Measurements from ENCODE around the gene NOL9. TPM values are rescaled to one million over a fixed set of nuclear protein-coding genes. Genes with fewer than 3 reads are reported as not detected.

NOL9 gene
- total and polyA plus RNA-seq, 2 donors (not counting 3 experiments of a cell fraction or from before 2014, with no cell fraction given): 14.1 to 42.9 TPM

DNA sequence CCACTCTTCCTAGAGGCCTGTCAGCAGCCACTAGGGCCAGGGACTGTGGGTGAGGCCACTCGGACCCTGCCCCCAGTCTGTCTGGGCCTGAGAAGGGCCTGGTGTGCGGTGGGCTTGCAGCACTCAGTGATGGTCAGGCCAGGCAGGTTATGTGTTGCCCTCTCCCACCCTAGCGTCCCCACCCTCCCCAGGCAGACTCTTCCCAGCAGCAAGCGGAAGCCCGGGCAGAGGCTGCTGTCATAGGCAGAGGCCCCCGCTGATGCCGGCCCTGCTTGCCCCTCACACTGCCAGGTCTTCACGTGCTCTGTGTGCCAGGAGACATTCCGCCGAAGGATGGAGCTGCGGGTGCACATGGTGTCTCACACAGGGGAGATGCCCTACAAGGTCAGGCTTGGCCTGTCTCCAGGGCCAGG is 32.1 kb upstream of the NOL9 start:
- Histone ChIP-seq H3K27ac (ENCODE audit: insufficient read depth, low read depth, low read length) (no peak overlapping the region), H3K27me3 (ENCODE audit: control insufficient read depth in 2 of 2, insufficient read depth in 2 of 2, low read length in 2 of 2) (no peaks in the 10 kb centered on the region), H3K4me3 (replicated peaks in 1 of 3; ENCODE audit: insufficient read depth in 1 of 3, low read depth in 1 of 3, low read length in 3 of 3) (no peak overlapping the region), H3K9ac (replicated peaks; ENCODE audit: extremely low read depth, insufficient read depth, low read length) (no peak overlapping the region), H4K20me1 (replicated peaks; ENCODE audit: control insufficient read depth, extremely low read depth, insufficient read depth, low read length) (no peaks in the 10 kb centered on the region), H3K4me2 (ENCODE audit: insufficient read depth, low read length) (no peak overlapping the region), H3K9me1 (replicated peaks; ENCODE audit: control insufficient read depth, extremely low read depth, insufficient read depth, low read length) (no peaks in the 10 kb centered on the region), H3K9me3 (replicated peaks; ENCODE audit: control insufficient read depth, insufficient read depth, low read length) (no peaks in the 10 kb centered on the region), H3K79me2 (ENCODE audit: control insufficient read depth, insufficient read depth, low read length) (peaks cover 2% of the 10 kb centered on the region), H3K4me1 (ENCODE audit: control insufficient read depth, extremely low read depth, insufficient read depth, low read length) (no peaks in the 10 kb centered on the region), H3K36me3 (ENCODE audit: control insufficient read depth in 2 of 2, extremely low read depth in 1 of 2, insufficient read depth in 2 of 2, low read length in 2 of 2) (peaks cover 0 to 14% of the 10 kb centered on the region in 2 experiments), H2AFZ (ENCODE audit: low read depth, low read length) (no peak overlapping the region)
- CTCF ChIA-PET: no interaction called here
- POLR2A ChIA-PET: no interaction called here
- DNase-seq (ENCODE audit: low read depth, low spot score) (no peak), FAIRE-seq (no peak)
- no TSS peak for BruUV-seq (replicated peaks)
- intact Hi-C loops (cut with micrococcal nuclease) (no loop called here), dilution Hi-C loops (cut with MboI; ENCODE audit: extremely low pct_ligation_motif_present, low sequenced_read_pairs) (no loop called here)
- TF ChIP-seq GATA2 (IDR thresholded peaks at IDR 0.05; ENCODE audit: insufficient read depth, insufficient read length, low read depth, low read length): no peak
- no peak for TF ChIP-seq JUN (IDR thresholded peaks at IDR 0.05; ENCODE audit: borderline replicate concordance, insufficient read depth, insufficient read length, low read depth)
- no peak for TF ChIP-seq POLR2A (IDR thresholded peaks at IDR 0.05; ENCODE audit: low read depth, low read length)
- no peak for TF ChIP-seq FOS (IDR thresholded peaks at IDR 0.05; ENCODE audit: borderline replicate concordance, insufficient read depth, low read length)
- TF ChIP-seq, protein P1, sequence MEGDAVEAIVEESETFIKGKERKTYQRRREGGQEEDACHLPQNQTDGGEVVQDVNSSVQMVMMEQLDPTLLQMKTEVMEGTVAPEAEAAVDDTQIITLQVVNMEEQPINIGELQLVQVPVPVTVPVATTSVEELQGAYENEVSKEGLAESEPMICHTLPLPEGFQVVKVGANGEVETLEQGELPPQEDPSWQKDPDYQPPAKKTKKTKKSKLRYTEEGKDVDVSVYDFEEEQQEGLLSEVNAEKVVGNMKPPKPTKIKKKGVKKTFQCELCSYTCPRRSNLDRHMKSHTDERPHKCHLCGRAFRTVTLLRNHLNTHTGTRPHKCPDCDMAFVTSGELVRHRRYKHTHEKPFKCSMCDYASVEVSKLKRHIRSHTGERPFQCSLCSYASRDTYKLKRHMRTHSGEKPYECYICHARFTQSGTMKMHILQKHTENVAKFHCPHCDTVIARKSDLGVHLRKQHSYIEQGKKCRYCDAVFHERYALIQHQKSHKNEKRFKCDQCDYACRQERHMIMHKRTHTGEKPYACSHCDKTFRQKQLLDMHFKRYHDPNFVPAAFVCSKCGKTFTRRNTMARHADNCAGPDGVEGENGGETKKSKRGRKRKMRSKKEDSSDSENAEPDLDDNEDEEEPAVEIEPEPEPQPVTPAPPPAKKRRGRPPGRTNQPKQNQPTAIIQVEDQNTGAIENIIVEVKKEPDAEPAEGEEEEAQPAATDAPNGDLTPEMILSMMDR (IDR thresholded peaks at IDR 0.05; ENCODE audit: extremely low read depth in 1 of 2, insufficient read depth in 1 of 2, low read depth in 1 of 2, low read length in 2 of 2): no peak
- TF ChIP-seq MYC (IDR thresholded peaks at IDR 0.05; ENCODE audit: low read depth, low read length): no peak
- TF ChIP-seq, protein P2, sequence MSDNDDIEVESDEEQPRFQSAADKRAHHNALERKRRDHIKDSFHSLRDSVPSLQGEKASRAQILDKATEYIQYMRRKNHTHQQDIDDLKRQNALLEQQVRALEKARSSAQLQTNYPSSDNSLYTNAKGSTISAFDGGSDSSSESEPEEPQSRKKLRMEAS (IDR thresholded peaks at IDR 0.05; ENCODE audit: insufficient read depth, insufficient read length): no peak
- TF ChIP-seq EZH2 (IDR thresholded peaks at IDR 0.05; ENCODE audit: borderline replicate concordance, low read depth, low read length, severe bottlenecking): no peak
- no peak for TF ChIP-seq POLR2AphosphoS5 (IDR thresholded peaks at IDR 0.05; ENCODE audit: insufficient read depth, low read depth, low read length)

Data from endothelial cell of umbilical vein (primary cell).